GM23248 (cell line): ENCODE data around the gene TC2N. TPM values are rescaled to one million over a fixed set of nuclear protein-coding genes. Genes with fewer than 3 reads are reported as not detected.

Experiments used
- DNase-seq: peaks from one replicate; pipeline ENCODE4 v3.0.0-alpha.2; 2015
- H2AFZ ChIP-seq: fragments of 200-600 bp; sonication (generic); 2 replicates; pipeline ENCODE4 v1.6.1; 2016; ENCODE audit warnings: antibody characterized with exemption
- H3F3A ChIP-seq: fragments of 200-600 bp; sonication (generic); 2 replicates; pipeline ENCODE4 v1.6.1; 2016; ENCODE audit warnings: mild to moderate bottlenecking, antibody characterized with exemption, mixed run types; ENCODE audit not compliant: insufficient read depth
- H3K27ac ChIP-seq: fragments of 200-600 bp; sonication (generic); 2 replicates; pipeline ENCODE4 v1.5.1; 2016; ENCODE audit warnings: mild to moderate bottlenecking
- H3K27me3 ChIP-seq: fragments of 200-600 bp; sonication (generic); replicated peaks from 2 replicates; pipeline ENCODE4 v1.6.1; 2016; ENCODE audit warnings: mild to moderate bottlenecking; ENCODE audit not compliant: insufficient read depth
- H3K36me3 ChIP-seq: fragments of 200-600 bp; sonication (generic); 2 replicates; pipeline ENCODE4 v1.6.1; 2016; ENCODE audit warnings: low read depth, mild to moderate bottlenecking
- H3K4me1 ChIP-seq: fragments of 200-600 bp; sonication (generic); 2 replicates; pipeline ENCODE4 v1.6.1; 2016; ENCODE audit warnings: mild to moderate bottlenecking; ENCODE audit not compliant: insufficient read depth
- H3K4me2 ChIP-seq: fragments of 200-600 bp; sonication (generic); one replicate; pipeline ENCODE4 v1.6.1; 2016; ENCODE audit warnings: mild to moderate bottlenecking; ENCODE audit not compliant: unreplicated experiment
- H3K4me3 ChIP-seq: fragments of 200-600 bp; sonication (generic); 2 replicates; pipeline ENCODE4 v1.5.1; 2016; ENCODE audit warnings: mild to moderate bottlenecking
- H3K79me2 ChIP-seq: fragments of 200-600 bp; sonication (generic); 2 replicates; pipeline ENCODE4 v1.6.1; 2016; ENCODE audit warnings: mild to moderate bottlenecking; ENCODE audit not compliant: insufficient read depth
- H3K9ac ChIP-seq: fragments of 200-600 bp; sonication (generic); 2 replicates; pipeline ENCODE4 v1.6.1; 2016; ENCODE audit warnings: mild to moderate bottlenecking
- H3K9me2 ChIP-seq: fragments of 200-600 bp; sonication (generic); 2 replicates; pipeline ENCODE4 v1.6.1; 2016; ENCODE audit warnings: mixed run types, mild to moderate bottlenecking, moderate library complexity; ENCODE audit not compliant: insufficient read depth
- H3K9me3 ChIP-seq: fragments of 200-600 bp; sonication (generic); one replicate; pipeline ENCODE4 v1.6.1; 2017; ENCODE audit warnings: low read depth
- H4K20me1 ChIP-seq: fragments of 200-600 bp; sonication (generic); 2 replicates; pipeline ENCODE4 v1.6.0; 2016; ENCODE audit not compliant: insufficient read depth
- EZH2 ChIP-seq: fragments of 200-600 bp; sonication (generic); IDR thresholded peaks from 2 replicates; pipeline ENCODE4 v1.6.1; 2018; ENCODE audit warnings: antibody characterized with exemption, mild to moderate bottlenecking; ENCODE audit not compliant: insufficient read depth, poor library complexity, severe bottlenecking
- EZH2phosphoT487 ChIP-seq: fragments of 200-600 bp; sonication (generic); IDR thresholded peaks from 2 replicates; pipeline ENCODE4 v1.6.1; 2018; ENCODE audit warnings: antibody characterized with exemption, moderate library complexity, mild to moderate bottlenecking, low read depth; ENCODE audit not compliant: insufficient read depth
- WGBS, 2 experiments: methylation state at CpG; one replicate each; pipeline ENCODE4 v1.1.6; 2015 to 2017; ENCODE audit warnings: low lambda C conversion rate in 2 of 2, low coverage in 1 of 2; ENCODE audit errors: missing lambda C conversion rate in 2 of 2; 5-methylcytosine and 5-hydroxymethylcytosine counted together
- in situ Hi-C: fragments of 300-500 bp; cut with MboI; formaldehyde crosslinking; loops from 2 replicates; pipeline ENCODE4 v1.15.0; 2020
- polyA plus RNA-seq: library from polyadenylated mRNA; unstranded; fragments of >200 nt; fragmentation: Nextera tagmentation; extraction: Ambion mirVana; gene quantifications from 2 replicates; pipeline ENCODE4 v1.2.1, GENCODE V29; 2016
- total RNA-seq: library from RNA; depleted of rRNA; stranded (reverse); fragments of >200 nt; shearing (Covaris generic); gene quantifications from 2 replicates; pipeline ENCODE4 v1.2.3, GENCODE V29; 2014

Gene TC2N
- total and polyA plus RNA-seq, 2 experiments from 2014 or later = 0.34 to 0.65 TPM

- no peak for TF ChIP-seq EZH2phosphoT487
- no peak for TF ChIP-seq EZH2
- no peaks in the 10 kb centered on the region for H3K79me2 ChIP-seq
- H3K9me2 ChIP-seq = no peaks in the 10 kb centered on the region
- peak; percentile 20 for DNase-seq
- H3K36me3 ChIP-seq = no peaks in the 10 kb centered on the region
- no peak overlapping the region; the same call in 1 of the 2 replicates for H2AFZ ChIP-seq
- H3K4me3 ChIP-seq = no peak overlapping the region
- 98% methylated on average over 2 of the region's 2 CpGs for WGBS, 2 experiments
- in situ Hi-C loops = no loop called here
- H4K20me1 ChIP-seq = no peaks in the 10 kb centered on the region
- H3K4me2 ChIP-seq = no peak overlapping the region
- no peaks in the 10 kb centered on the region for H3F3A ChIP-seq
- no peaks in the 10 kb centered on the region for H3K9me3 ChIP-seq
- no peaks in the 10 kb centered on the region for H3K27me3 ChIP-seq
- no peaks in the 10 kb centered on the region for H3K4me1 ChIP-seq
- H3K27ac ChIP-seq = no peak overlapping the region
- H3K9ac ChIP-seq = no peak overlapping the region
These were observed 89.1 kb downstream of the TC2N start for GRCh38 chr14:91778217-91778616.

GRCh38 chr14:91774140-91775096 lies 92.9 kb downstream of the TC2N start:
- TF ChIP-seq EZH2phosphoT487 = no peak
- TF ChIP-seq EZH2 = no peak

GRCh38 chr14:91770185-91770584 lies 97.2 kb downstream of the TC2N start:
- Histone ChIP-seq H3K4me1 (no peaks in the 10 kb centered on the region), H3K9ac (no peak overlapping the region), H3K4me3 (no peak overlapping the region), H3K9me2 (no peaks in the 10 kb centered on the region), H2AFZ (no peak overlapping the region), H3F3A (no peaks in the 10 kb centered on the region), H3K9me3 (no peaks in the 10 kb centered on the region), H4K20me1 (no peaks in the 10 kb centered on the region), H3K27ac (no peak overlapping the region), H3K79me2 (no peaks in the 10 kb centered on the region), H3K36me3 (no peaks in the 10 kb centered on the region), H3K4me2 (no peak overlapping the region), H3K27me3 (no peaks in the 10 kb centered on the region)
- DNase-seq = no peak
- no peak for TF ChIP-seq EZH2phosphoT487
- TF ChIP-seq EZH2 = no peak
- WGBS, 2 experiments = 53 to 61% methylated on average over 2 of the region's 2 CpGs
- in situ Hi-C loops = no loop called here

More at GRCh38 chr14:91774140-91775096, 92.9 kb downstream of the TC2N start:
- Histone ChIP-seq H3K9me3 (no peaks in the 10 kb centered on the region), H3K27ac (no peak overlapping the region), H3K4me3 (no peak overlapping the region), H3K4me2 (no peak overlapping the region), H3K36me3 (no peaks in the 10 kb centered on the region), H3K9ac (no peak overlapping the region), H3K79me2 (no peaks in the 10 kb centered on the region), H3K27me3 (no peaks in the 10 kb centered on the region), H3K9me2 (no peaks in the 10 kb centered on the region), H3F3A (no peaks in the 10 kb centered on the region), H4K20me1 (no peaks in the 10 kb centered on the region), H2AFZ (no peak overlapping the region), H3K4me1 (no peaks in the 10 kb centered on the region)
- in situ Hi-C loops = no loop called here
- 50 to 53% methylated on average over 5 of the region's 5 CpGs for WGBS, 2 experiments
- DNase-seq = no peak

- WGBS, 2 experiments = 28 to 31% methylated on average over 4 of the region's 4 CpGs
- H3K4me3 ChIP-seq = no peak overlapping the region
- H3K27me3 ChIP-seq = no peaks in the 10 kb centered on the region
- no peaks in the 10 kb centered on the region for H3K9me2 ChIP-seq
- no peaks in the 10 kb centered on the region for H3K36me3 ChIP-seq
- H3K4me1 ChIP-seq = peaks cover 15% of the 10 kb centered on the region
- H3K27ac ChIP-seq = no peak overlapping the region
- H3K79me2 ChIP-seq = no peaks in the 10 kb centered on the region
- no peaks in the 10 kb centered on the region for H4K20me1 ChIP-seq
- H3K4me2 ChIP-seq = peak overlapping the region; percentile 0
- in situ Hi-C loops = no loop called here
- no peaks in the 10 kb centered on the region for H3K9me3 ChIP-seq
- peak; percentile 51 for DNase-seq
- H3F3A ChIP-seq = no peaks in the 10 kb centered on the region
- no peak overlapping the region for H2AFZ ChIP-seq
- TF ChIP-seq EZH2 (no peak), EZH2phosphoT487 (no peak)
- H3K9ac ChIP-seq = no peak overlapping the region
These were observed 111.6 kb downstream of the TC2N start for GRCh38 chr14:91755570-91756295.
